CD4-positive, alpha-beta T cell treated with Interleukin-12 subunit alpha and Interleukin-12 subunit beta, for 1 hour (primary cell): ENCODE data around the gene MORN1.

ENCODE experiments used
- DNase-seq: peaks from one replicate; pipeline ENCODE4 v3.0.0-alpha.2; 2020

MORN1 gene

DNA sequence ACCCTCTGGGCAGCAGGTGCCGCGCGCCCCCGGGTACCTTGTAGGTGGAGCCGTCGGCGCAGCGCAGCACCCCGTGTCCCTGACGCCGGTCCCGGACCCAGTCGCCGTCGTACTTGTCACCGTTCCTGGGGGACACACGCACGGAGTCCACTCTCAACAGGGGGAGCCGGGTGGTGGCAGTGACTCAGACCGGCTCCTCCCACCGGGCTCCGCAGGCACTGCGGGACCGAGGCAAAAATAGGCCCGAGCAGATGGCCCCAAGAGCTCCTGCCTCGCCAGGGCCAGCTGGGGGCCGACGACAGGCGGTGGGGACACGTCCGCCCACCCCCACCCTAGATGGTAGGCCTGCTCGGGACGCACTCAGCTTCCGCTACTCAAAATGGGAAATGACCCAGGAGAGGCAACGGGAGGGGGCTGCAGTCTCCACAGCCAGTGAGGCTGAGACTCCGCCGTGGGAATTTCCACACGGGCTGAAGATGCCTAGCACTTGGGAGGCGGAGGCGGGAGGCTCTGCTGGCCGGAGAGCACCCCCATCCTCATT, 6.3 kb downstream of the MORN1 start:
- DNase-seq: no peak

DNA sequence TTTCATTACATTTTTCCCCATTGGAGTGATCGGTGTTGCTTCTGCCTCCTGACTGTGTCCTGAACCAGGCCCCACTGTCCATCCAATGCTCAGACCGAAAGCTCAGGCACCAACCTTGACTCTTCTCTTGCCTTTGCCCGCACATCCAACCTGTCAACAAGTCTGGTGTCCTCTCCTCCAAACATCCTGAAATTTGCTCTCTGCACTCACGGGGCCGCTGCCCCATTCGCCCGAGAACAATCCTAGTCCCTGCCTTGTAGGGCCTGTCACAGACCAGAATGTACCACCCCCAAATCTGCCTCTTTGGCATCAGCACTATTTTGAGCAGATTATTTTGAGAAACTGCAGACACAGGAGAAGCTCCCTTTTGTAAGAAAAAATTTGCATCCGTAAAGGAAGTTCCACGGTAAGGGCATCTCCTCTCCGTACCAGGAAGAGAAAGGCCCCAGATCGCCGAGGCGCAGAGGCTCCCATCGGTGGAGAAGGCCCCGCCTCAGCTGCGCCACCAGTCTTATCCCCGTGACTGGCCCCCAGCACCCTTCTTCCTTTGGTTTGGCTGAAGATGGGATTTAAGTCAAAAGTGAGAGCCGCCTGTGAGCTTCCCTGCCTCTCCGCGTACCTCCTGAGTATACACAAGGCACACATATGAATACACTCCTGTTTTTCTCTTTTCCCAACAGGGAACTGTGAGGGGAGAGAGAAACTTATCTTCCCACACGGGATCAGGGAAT, 7.1 kb downstream of the MORN1 start:
- no peak for DNase-seq

DNA sequence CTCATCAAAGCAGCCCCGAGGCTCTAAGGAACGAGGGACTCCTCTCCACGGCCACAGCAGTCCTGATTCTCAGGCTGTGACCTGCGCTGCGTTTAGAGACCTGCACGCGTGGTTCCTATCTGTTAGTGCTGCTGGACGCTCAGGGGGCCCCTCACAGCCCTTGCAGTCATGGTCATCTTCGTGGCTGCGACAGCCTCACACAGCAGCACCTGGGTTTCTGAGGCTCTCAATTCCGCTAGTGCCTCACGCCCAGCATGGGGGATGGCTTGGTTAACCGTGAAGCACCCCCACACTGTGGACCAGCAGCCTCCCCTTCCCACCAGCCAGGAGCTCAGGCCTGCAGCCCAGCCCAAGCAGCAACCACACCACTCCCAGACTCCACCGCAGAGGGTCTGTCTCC, 7.8 kb downstream of the MORN1 start:
- no peak for DNase-seq

DNA sequence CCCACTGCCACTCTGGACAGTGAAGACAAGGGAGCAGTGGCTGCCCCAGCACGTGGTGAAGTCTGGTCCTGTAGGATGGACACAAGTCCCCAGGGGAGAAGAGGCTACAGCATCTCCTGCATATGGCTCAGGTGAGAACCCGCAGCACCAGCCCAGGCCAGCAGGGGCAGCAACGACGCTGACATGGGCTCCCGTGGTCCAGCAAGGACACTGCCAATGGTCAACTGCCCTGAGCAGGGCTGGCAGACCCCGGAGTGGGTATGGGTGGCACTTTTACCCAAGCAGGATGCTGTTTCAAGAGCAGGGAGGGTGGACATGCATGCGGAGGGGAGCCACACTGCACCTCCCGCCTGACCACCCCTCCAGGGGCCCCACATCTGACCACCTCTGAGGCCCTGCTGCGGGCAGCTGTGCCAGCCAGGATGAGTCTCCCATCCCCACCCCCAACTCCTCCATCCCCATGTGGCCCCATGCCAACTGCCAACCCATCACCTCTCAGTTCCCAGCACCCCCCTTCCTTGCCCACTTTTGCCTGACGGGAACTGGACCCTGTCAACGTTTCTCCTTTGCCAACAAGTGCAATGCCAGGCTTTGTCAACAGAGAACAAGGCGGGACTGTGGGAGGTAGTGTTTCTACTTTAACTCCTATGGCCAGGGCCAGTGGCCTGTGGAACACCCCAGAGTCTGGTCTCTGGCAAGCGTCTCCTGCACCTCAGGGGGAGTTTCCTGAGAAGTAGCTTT, 8.6 kb downstream of the MORN1 start:
- DNase-seq: peak; percentile 16

GRCh38 chr1:2381741-2382620, 9.4 kb downstream of the MORN1 start:
- peak; percentile 79 for DNase-seq

DNA sequence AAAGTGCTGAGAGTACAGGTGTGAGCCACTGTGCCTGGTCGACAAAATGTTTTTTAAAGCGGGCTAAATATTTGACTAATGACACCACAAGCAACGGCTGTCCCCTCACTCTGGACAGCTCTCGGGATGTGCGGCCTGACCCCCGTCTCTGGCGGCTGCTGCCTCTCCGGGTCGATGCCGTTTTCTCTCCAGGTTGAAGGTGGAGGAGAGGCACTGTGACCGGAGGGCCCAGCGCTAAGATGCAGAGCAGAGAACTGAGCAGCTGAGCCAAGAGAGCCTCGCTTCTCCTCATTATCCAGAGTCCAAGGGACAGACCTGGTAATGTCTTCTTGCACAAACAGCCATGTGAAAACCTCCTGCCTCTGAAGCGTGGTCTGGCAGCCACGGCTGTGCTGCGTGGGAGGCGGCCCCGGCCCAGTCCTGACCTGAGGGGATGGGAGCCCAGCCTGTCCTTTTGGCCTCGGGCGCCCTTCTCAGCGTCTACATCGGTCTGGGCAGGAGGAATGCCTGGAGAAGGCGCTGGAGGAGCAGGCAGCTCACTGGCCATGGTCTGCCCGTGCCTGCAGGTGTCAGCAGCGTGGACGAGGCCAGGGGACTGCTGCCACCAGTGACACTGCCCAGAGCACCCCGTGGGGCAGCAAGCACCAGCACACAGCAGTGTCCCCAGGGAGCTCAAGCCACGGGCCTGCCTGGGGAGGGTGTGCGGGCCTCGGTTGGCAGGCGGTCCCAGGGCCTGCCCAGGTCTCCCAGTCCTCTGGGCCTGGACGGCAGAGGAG, 10.3 kb downstream of the MORN1 start:
- DNase-seq: no peak

GRCh38 chr1:2379733-2380404, 11.5 kb downstream of the MORN1 start:
- no peak for DNase-seq

DNA sequence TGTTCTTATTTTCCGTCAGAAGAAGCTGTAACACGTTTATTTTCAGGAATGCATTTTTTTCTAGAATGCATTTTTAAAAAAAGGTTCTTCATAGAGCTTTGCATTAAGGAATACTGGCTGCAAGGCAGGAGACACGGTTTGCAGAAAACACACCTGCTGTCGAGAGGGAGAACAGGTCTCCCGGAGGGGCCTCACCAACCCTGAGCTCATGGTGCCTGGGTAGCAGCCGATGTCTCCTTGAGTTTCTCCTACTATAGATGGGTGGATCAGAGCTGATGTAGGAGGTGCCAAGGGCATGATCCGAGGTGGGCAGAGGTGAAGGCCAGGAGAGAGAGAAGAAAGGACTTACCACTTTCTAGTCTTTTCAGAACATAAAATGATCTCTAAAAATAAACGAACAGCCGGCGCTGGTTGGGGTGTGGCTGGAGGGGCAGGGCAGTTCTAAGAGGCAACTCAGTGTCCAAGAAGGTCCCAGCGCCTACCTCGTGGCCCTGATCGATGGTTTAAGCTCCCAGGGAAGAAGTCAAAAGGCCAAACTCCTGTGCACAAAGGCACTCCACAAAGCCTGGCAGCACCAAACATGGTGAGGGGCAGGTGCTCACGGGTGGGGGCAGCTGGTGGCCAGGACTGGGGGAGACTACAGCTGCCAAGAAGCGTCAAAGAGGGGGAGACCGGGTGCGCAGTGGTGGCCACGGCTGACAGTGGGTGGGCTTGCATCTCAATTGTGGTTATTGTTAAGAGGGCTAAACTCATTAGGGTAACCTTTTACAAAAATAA, 12.2 kb downstream of the MORN1 start:
- no peak for DNase-seq

GRCh38 chr1:2378441-2378851, 12.9 kb downstream of the MORN1 start:
- no peak for DNase-seq

DNA sequence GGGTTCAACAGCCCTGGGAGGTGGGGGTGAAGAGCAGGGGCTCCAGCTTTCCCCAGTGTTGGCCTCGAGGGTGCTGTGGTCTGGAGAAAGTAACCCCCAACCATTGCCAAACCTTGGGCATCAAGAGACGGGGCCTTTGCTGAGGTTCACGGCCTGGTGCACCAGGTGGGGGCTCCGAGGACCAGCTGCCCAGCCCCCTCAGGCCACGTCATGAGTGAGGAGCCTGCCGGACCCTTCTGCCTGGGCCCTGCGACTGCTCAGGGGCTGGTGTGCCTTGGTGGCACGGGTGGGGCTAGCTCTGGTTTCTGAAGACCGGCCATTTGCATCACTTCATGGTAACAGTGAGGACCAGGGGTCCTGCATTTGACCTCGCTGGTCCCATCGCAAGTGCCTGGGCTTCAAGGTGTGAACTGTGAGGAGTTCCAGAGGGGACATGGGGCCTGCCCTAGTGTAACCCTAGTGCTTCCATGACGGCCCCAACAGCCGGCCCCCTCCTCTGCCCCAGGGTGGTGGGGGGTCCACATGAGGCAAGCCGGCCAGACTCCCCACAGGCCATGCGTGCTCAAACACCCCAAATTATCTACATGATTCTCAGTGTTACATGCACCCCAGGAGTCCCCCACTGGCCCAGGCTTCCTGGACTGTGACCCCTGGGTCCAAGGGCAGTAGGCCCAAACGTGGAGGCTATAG, 13.5 kb downstream of the MORN1 start:
- no peak for DNase-seq

GRCh38 chr1:2376931-2377672, 14.3 kb downstream of the MORN1 start:
- DNase-seq: no peak

GRCh38 chr1:2376261-2376741, 15.1 kb downstream of the MORN1 start:
- no peak for DNase-seq

- DNase-seq: no peak
These were observed 15.5 kb downstream of the MORN1 start for GRCh38 chr1:2375923-2376260.

DNA sequence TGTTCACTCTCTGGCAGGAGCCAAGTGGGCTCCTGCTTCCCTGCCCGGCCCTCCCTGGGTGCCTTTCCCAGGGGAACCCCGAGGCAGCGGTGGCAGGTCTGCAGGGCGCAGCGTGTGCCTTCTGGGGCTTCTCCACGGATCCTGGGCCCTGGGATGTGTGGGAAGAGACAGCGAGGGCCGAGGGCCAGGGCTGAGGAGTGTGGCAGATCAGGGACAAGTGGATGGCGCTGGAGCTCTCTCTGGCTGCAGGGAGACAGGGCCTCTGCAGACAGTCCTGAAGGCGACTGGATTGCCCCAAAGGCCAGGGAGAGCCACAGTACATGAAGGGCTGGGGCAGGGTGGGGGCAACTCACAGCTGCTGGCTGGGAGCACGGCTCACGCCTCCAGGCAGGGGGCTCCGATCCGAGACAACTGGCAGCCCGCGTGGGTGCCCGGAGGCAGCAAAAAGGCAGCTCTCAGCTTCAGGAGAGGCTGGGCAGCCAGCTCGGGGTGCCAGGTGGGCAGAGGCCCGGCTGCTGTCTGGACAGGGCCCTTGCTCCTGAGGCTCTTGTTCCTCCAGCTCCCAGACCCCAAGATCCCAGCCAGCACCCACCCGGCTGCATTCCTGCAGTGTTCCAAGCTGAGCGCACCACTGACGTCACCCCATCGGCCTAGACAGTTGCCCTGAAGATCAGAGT, 16.0 kb downstream of the MORN1 start:
- DNase-seq: no peak

GRCh38 chr1:2374252-2375155, 16.9 kb downstream of the MORN1 start:
- DNase-seq: no peak

DNA sequence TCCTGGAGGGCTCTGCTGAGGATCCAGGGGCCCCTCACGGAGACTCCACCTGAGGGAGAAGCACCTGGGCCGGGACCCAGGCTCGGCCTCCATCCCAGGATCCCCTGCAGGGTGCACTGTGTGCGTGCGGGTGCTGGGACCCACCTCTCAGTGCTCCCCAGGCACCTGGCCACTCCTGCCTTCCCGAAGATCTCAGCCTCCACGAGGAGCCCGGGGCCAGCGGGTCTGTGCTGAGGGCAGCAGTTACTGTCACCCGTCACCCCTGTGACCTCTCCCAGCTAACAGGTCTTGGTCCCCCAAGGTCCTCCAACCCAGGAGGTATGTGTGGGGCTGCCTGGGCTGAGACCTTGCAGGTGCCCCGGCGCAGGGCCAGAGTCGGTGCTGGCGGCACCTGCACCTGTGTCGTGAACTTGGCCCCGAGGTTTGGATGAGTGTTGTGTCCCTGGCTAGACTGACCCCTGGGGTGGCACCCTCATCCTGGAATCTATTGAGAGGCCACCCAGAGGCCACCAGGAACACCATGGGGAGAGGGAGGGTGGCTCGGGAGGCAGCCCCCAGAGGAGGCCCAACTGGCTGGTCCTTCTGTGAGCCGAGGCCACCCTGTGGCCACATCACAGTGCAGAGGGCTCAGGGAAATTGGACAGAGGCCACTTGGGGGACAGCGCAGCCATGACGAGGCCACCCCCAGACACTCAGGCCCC, 17.7 kb downstream of the MORN1 start:
- DNase-seq: no peak
